ENCODE results near the gene FCRLB.
"Not testable (repeated sequence)": the region's sequence is repeated elsewhere in the genome, so short reads cannot be mapped to it uniquely, and the experiment has no call there.

Gene FCRLB

DNA sequence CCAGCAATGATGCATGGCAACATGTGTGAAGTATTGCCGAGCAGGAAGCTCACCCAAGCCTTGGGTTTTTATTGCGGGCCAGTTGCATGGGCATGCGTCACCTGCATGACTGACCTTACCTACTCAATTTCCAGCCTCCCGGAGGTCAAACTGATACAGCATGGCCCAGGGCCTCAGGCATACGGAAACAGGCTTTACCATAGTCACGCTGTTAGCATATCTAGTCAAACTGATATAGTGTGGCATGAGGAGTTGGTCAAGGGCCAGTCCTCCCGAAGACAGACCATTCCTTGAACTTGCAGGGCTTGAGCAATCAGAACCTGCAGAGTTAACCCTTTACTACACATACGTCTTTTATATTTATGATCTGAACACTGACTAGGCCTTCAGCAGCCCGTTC is 21.9 kb downstream of the FCRLB start:
- no peak for DNase-seq

DNA sequence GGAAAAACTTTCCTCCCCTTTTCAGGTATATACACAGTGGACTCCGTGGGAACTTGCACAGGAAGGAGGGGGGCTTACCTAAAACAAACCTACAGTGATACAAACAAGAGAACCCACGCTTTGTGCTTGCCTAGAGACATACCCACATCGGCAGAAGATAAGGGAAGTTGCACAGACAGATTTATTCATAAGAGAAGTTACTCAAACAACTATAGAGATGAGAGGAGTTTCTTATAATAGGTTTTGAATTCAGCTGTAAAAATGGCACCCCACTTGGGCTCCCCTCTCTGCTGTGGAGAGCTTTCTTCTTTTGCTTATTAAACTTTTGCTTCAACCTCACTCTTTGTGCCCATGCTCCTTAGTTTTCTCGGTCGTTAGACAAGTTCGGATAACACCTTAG is 26.5 kb downstream of the FCRLB start:
- DNase-seq: no peak

DNA sequence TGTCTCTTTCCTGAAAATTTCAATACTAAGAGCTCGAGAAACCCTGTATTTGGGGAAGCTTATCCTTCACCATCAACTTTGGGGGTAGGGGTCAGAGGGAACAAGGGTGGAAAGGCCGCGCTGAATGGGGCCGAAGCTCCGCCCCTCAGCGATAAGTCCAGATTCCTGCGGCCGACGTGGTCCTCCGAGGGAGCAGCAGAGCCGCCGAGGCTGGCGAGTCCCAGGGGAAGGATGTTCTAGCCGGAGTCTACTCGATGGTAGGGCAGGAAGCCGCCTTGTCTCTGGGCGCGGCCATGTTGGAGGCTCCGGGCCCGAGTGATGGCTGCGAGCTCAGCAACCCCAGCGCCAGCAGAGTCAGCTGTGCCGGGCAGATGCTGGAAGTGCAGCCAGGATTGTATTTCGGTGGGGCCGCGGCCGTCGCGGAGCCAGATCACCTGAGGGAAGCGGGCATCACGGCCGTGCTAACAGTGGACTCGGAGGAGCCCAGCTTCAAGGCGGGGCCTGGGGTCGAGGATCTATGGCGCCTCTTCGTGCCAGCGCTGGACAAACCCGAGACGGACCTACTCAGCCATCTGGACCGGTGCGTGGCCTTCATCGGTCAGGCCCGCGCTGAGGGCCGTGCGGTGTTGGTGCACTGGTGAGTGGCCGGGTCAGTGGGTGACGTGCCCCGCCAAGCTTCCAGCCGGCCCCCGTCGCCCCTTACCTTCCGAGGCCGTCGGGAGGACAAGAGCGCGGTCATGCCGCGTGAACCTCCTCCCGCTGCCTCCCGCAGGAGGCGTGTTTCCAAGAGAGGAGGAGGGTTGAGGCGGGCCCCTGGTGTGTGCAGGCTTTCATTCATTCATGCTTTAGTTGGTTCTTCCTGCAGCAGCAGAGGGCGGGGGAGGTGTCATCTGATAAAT is 28.4 kb downstream of the FCRLB start, which contains the start of gene DUSP12:
Gene DUSP12, plus strand, starts transcription at position 278 of the 899 bp plus-strand sequence. Its CDS starts 16 bp downstream, at position 294.
- peak; percentile 98 for DNase-seq

DNA sequence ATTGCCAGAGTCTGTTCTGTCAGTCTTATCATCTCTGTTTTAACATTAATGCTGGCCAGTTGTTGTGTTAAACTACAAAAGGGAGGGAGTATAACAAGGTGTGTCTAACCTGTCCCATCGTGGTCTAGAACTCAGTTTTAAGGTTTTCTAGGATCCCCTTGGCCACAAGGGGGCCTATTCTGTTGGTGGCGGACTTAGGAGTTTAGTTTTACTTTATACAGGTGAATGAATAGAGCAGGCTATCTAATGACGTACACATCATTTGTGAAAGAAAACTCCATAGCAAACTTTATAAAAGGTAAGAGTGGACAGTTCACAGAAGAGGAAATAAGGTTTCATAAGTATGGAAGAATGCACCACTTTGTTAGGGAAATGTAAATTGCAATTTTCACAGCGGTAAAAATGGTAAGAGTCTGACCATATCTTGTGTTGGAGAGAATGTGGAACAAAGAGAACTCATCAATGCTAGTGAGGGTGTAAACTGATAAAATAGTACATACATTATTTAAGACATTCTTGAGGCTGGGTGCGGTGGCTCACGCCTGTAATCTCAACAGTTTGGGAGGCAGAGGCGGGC is 42.3 kb downstream of the FCRLB start:
- no peak for DNase-seq

- DNase-seq: peak; percentile 75
Measured at GRCh38 chr1:161766102-161766981, 45.0 kb downstream of the FCRLB start, which contains the start of gene ATF6. ATF6 (plus strand) TSS chr1:161766320; CDS start chr1:161766361, 41 bp downstream.

DNA sequence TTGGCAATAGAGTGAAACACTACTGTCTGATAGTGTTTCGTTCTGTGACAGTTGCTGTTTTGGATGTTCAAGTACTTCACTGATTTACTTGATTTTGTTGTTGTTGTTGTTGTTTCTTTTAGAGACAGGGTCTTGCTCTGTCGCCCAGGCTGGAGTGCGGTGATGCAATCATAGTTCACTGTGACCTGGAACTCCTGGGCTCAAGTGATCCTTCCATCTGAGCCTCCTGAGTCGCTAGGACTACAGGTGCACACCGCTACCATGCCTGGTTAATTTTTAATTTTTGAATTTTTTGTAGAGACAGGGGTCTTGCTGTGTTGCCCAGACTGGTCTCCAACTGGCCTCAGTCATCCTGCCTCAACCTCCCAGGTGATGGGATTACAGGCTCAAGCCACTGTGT is 47.1 kb downstream of the FCRLB start:
- DNase-seq: no peak

GRCh38 chr1:161768986-161769672 is 47.8 kb downstream of the FCRLB start:
- no peak for DNase-seq

DNA sequence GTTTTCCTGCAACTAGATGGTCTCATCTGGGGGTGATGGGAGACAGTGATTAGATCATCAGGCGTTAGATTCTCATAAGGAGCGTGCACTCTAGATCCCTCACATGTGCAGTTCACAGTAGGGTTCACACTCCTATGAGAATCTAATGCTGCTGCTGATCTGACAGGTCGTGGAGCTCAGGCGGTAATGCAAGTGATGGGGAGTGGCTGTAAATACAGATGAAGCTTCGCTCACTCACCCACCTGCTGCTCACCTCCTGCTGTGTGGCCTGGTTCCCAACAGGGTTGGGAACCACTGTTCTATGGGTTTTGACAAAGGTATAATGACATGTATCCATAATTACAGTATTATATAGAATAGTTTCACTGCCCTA is 48.3 kb downstream of the FCRLB start:
- DNase-seq: not testable (repeated sequence)

DNA sequence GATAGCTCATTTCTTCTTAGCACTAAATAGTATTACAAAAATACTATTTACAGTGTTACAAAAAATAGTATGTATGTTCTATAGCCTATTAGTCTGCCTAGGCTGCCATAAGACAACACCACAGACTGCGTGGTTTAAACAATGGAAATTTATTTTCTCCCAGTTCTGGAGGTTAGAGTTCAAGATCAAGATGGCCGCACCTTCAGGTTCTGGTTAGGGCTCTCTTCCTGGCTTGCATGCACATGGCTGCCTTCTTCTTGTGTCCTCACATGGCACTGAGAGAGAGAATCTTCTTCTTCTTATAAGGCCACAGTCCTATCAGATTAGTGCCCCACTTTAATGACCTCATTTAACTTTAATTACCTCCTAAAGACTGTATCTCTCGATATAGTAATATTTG is 48.9 kb downstream of the FCRLB start:
- no peak for DNase-seq

- no peak for DNase-seq
Measured at GRCh38 chr1:161771161-161771560, 49.8 kb downstream of the FCRLB start.

GRCh38 chr1:161771973-161772372 is 50.6 kb downstream of the FCRLB start:
- DNase-seq: no peak

DNA sequence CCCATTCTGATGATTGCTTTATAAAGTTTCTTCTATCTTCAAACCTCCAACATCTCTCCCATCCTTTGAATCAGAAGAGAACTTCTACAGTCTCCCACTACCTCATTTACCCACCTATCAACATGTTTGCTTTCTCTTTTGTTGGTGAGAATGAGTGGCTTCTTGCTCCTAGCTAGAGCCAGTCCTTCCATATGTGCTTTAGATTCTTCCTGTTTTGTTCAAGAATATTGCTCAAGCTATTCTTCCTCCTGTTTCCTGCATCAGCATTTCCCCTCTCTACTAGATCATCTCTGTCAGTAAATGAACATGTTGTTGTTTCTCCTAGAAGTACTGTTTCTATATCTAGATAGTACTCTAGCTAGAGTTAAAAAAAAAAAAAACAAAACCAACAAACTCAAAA is 51.1 kb downstream of the FCRLB start:
- DNase-seq: no peak

DNA sequence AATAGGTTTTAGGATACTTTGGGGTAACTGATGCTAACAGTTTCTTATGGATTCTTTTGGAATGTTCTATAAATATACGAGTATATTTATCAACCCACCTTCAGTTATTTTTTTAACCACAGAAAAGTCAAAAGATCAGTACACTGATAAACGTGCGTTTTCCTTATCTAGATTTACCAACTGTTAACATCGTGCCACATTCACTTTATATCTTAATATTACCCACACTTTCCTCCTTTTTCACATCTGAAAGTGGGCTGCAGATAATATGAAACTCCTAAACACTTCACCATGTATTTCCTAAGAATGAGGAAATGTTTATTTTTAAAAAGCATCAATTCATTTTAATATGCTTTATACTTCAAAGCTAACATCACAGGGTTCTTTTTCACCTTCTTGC is 52.4 kb downstream of the FCRLB start:
- DNase-seq: no peak

GRCh38 chr1:161777261-161777660 is 55.9 kb downstream of the FCRLB start:
- no peak for DNase-seq

All from NCI-H1048 (cell line).